SK-N-SH treated with all-trans-retinoic acid at 6 μM for 48 hours (cell line): ENCODE measurements around the gene ADRA2B.
"Not testable (repeated sequence)": the region's sequence is repeated elsewhere in the genome, so short reads cannot be mapped to it uniquely, and the experiment has no call there.

Experiments
- ATAC-seq: fragments of 200-7000 bp; cut with Tn5 transposase; 3 replicates; pipeline ENCODE4 v1.9.1; 2020; ENCODE audit warnings: mild to moderate bottlenecking, moderate library complexity
- ARNTL ChIP-seq: fragments of 450-650 bp; formaldehyde crosslinking; IDR thresholded peaks from 2 replicates; pipeline ENCODE4 v1.5.0; 2020; ENCODE audit warnings: low read depth, mild to moderate bottlenecking, moderate library complexity, borderline replicate concordance
- BACH2 ChIP-seq: fragments of 250-450 bp; sonication (Bioruptor Pico); IDR thresholded peaks from 2 replicates; pipeline ENCODE4 v1.9.0; 2021; ENCODE audit warnings: mild to moderate bottlenecking, borderline replicate concordance
- ESRRG ChIP-seq: fragments of 250-450 bp; sonication (Bioruptor Pico); IDR thresholded peaks from 2 replicates; pipeline ENCODE4 v1.6.1; 2021; ENCODE audit warnings: mild to moderate bottlenecking
- GLIS3 ChIP-seq: fragments of 250-450 bp; sonication (Bioruptor Pico); IDR thresholded peaks from 2 replicates; pipeline ENCODE4 v1.5.0; 2020; ENCODE audit warnings: mild to moderate bottlenecking, moderate library complexity
- ISL1 ChIP-seq: fragments of 250-450 bp; sonication (Bioruptor Pico); IDR thresholded peaks from 2 replicates; pipeline ENCODE4 v2.1.2; 2022; ENCODE audit warnings: mild to moderate bottlenecking, moderate library complexity
- OSR1 ChIP-seq: fragments of 250-450 bp; sonication (Bioruptor Pico); IDR thresholded peaks from 2 replicates; pipeline ENCODE4 v1.8.0; 2022; ENCODE audit warnings: moderate library complexity, mild to moderate bottlenecking, inconsistent platforms
- PPARA ChIP-seq: fragments of 250-450 bp; sonication (Bioruptor Pico); IDR thresholded peaks from 2 replicates; pipeline ENCODE4 v1.5.0; 2020; ENCODE audit warnings: mild to moderate bottlenecking, borderline replicate concordance
- TCF4 ChIP-seq: fragments of 250-450 bp; sonication (Bioruptor Pico); IDR thresholded peaks from 2 replicates; pipeline ENCODE4 v1.8.0; 2021; ENCODE audit warnings: mild to moderate bottlenecking, moderate library complexity, borderline replicate concordance
- TOX ChIP-seq: fragments of 250-450 bp; sonication (Bioruptor Pico); IDR thresholded peaks from 2 replicates; pipeline ENCODE4 v1.8.0; 2021; ENCODE audit warnings: mild to moderate bottlenecking, moderate library complexity, borderline replicate concordance
- ZC3H10 ChIP-seq: fragments of 250-450 bp; sonication (Bioruptor Pico); IDR thresholded peaks from 2 replicates; pipeline ENCODE4 v1.5.1; 2021; ENCODE audit warnings: mild to moderate bottlenecking, moderate library complexity
- ZFP3 ChIP-seq: fragments of 250-450 bp; sonication (Bioruptor Pico); IDR thresholded peaks from 2 replicates; pipeline ENCODE4 v1.5.0; 2020; ENCODE audit warnings: mild to moderate bottlenecking, moderate library complexity
- ZNF565 ChIP-seq: fragments of 450-650 bp; formaldehyde crosslinking; conservative IDR thresholded peaks from 2 replicates; pipeline ENCODE4 v1.5.0; 2020; ENCODE audit warnings: low read depth, mild to moderate bottlenecking, moderate library complexity
- ZNF8 ChIP-seq: fragments of 450-650 bp; formaldehyde crosslinking; IDR thresholded peaks from 2 replicates; pipeline ENCODE4 v1.5.0; 2020; ENCODE audit warnings: mild to moderate bottlenecking, moderate library complexity
- TF ChIP-seq, protein P1 (sequence below): fragments of 250-450 bp; sonication (Bioruptor Pico); IDR thresholded peaks from 2 replicates; pipeline ENCODE4 v1.8.0; 2021; ENCODE audit warnings: low read depth, mild to moderate bottlenecking, moderate library complexity, borderline replicate concordance
- TF ChIP-seq, protein P2 (sequence below): fragments of 250-450 bp; sonication (Bioruptor Pico); IDR thresholded peaks from 2 replicates; pipeline ENCODE4 v1.5.0; 2020; ENCODE audit warnings: mild to moderate bottlenecking, moderate library complexity
- TF ChIP-seq, protein P3 (sequence below): fragments of 250-450 bp; sonication (Bioruptor Pico); IDR thresholded peaks from 2 replicates; pipeline ENCODE4 v1.5.1; 2021; ENCODE audit warnings: mild to moderate bottlenecking, moderate library complexity

ADRA2B gene

DNA sequence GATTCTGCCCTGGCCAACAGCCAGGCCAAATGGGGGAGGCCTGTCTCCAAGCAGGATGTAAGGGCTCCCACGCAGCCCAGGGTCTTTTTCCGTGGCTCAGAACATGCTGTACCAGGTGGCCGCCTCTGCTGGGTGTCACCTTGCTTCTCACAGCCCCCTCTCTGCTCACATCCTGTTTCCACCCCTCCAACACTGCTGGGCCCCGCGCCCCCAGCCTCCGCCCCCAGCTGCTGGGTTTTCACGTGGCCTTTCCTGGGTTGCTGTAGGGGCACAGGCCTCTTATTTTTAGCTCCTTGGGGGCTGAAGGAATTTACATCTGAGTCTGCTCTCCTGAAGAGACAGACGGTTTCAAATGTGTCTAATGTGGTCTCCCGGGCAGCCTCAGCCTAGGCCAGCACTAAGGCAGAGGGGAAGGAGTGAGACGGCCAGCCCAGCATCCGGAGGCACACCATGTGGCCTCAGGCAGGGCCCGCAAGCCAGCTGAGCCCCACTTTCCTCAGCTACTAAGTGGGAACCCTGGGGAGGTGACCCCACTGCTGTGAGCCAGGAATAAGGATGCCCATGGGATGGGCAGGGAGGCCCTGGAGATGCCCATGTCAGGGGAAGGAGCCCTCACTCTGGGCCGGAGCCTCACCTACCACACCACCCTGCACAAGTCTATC, 47.5 kb upstream of the ADRA2B start:
- TF ChIP-seq ZNF8 (CRISPR knock-in tag) (no peak), ARNTL (CRISPR knock-in tag) (no peak)
- ATAC-seq = no peak

DNA sequence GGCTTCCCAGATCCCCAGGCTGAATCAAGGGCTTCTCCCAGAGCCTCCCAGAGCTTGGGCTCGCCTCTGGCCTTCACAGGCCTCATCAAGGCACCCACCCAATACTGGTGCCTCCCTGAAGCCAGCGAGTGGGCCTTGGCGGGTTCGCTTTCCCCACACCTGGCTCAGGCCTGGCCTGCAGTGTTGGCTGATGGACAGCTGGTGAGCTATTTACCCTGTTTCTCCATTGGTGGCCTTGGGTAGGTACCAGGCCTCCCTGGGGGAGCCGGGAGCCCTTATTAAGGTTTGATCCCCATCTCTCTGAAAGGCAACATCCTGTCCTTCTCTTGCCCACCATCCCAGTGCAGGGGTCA, 47.0 kb upstream of the ADRA2B start:
- no peak for ATAC-seq
- no peak for TF ChIP-seq TCF4 (CRISPR knock-in tag)
- TF ChIP-seq TOX = no peak
- TF ChIP-seq, protein P1, sequence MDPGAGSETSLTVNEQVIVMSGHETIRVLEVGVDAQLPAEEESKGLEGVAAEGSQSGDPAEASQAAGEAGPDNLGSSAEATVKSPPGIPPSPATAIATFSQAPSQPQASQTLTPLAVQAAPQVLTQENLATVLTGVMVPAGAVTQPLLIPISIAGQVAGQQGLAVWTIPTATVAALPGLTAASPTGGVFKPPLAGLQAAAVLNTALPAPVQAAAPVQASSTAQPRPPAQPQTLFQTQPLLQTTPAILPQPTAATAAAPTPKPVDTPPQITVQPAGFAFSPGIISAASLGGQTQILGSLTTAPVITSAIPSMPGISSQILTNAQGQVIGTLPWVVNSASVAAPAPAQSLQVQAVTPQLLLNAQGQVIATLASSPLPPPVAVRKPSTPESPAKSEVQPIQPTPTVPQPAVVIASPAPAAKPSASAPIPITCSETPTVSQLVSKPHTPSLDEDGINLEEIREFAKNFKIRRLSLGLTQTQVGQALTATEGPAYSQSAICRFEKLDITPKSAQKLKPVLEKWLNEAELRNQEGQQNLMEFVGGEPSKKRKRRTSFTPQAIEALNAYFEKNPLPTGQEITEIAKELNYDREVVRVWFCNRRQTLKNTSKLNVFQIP (CRISPR knock-in tag) = no peak
- TF ChIP-seq OSR1 = no peak

DNA sequence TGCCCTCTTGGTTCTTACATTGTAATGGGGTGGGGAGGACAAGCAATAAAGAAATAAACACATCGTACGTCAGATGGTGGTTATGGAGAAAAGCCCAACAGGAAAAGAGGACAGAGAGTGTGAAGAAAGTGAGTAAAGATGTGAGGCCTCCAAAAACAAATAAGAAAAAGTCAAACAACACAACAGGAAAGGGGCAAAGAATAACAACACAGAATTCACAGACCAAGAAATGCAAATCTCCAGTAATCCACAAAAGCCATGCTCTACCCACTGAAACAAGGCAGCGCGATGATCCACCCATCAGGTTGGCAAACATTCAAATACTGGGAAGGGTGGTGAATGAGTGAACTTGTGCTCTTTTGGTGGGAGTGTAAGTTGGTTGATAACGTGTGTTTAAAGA, 45.5 kb upstream of the ADRA2B start:
- no peak for TF ChIP-seq ARNTL (CRISPR knock-in tag)
- ATAC-seq = no peak

DNA sequence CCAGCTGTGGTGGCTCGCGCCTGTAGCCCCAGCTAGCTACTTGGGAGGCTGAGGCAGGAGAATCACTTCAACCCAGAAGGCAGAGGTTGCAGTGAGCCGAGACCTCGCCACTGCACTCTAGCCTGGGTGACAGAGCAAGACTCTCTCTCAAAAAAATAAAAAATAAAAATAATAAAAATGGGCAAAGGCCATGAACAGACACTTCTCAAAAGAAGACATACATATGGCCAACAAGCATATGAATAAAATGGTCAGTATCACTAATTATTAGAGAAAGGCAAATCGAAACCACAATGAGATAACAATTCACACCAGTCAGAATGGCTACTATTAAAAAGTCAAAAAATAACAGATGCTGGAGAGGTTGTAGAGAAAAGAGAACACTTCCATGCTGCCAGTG, 44.0 kb upstream of the ADRA2B start:
- not testable (repeated sequence) for ATAC-seq

DNA sequence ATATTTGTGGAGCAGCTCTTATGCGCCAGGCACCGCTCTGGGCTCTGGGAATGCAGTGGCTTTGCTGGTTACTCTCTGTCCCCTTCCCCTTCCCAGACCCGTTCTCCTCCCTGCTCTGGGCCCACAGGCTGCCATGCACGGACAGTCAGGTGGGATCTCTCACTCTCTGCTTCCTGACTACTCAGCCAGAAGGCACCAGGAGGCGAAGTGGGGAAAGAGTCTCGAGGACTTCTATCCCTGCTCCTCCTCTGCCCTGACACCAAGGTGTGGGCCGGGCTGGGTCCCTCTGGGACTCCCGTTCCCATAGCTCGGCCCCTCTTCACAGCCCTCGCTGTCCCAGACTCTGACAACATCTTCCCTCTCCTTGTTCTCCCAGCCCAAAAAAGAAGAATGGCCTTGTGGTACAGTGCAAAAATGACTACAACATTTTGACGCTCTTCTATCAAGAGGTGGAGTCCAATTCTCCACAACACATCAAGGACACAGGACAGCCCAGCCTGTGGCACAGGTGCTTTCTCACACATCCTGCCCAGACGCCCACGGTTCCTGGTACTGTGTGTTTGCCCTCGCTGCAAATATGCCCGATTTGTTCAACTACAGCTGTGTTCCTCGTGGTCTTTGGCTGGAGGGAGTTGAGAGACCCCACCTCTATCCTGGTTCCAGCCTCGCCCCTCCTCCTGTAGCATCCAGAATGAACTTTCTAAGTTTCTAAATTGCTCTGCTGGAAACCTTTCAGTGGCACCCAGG, 42.9 kb upstream of the ADRA2B start:
- ATAC-seq = no peak
- TF ChIP-seq BACH2 = no peak
- no peak for TF ChIP-seq ZFP3 (CRISPR knock-in tag)
- no peak for TF ChIP-seq ISL1 (CRISPR knock-in tag)
- no peak for TF ChIP-seq ZNF565
- TF ChIP-seq TOX = no peak
- TF ChIP-seq OSR1 = no peak
- no peak for TF ChIP-seq ESRRG (CRISPR knock-in tag)
- TF ChIP-seq PPARA (CRISPR knock-in tag) = no peak

DNA sequence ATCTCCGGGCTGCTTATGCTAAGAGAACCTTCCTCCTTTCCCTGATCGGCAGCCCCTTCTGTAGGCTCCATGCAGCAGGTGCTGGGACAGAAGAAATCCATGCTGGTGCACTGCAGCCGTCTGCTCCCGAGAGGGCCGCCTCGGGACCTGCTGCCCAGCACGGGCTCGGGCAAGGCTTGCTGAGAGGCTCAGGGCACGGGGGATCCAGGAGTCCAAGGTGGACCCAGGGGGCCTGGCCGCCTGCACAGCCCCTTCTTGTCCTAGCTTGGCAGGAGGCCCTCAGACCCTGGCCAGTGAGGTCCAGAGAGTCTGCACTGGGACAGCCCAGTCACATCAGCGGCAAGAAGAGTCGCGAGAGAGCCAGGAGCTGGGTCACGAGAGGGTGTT, 42.2 kb upstream of the ADRA2B start:
- TF ChIP-seq, protein P2, sequence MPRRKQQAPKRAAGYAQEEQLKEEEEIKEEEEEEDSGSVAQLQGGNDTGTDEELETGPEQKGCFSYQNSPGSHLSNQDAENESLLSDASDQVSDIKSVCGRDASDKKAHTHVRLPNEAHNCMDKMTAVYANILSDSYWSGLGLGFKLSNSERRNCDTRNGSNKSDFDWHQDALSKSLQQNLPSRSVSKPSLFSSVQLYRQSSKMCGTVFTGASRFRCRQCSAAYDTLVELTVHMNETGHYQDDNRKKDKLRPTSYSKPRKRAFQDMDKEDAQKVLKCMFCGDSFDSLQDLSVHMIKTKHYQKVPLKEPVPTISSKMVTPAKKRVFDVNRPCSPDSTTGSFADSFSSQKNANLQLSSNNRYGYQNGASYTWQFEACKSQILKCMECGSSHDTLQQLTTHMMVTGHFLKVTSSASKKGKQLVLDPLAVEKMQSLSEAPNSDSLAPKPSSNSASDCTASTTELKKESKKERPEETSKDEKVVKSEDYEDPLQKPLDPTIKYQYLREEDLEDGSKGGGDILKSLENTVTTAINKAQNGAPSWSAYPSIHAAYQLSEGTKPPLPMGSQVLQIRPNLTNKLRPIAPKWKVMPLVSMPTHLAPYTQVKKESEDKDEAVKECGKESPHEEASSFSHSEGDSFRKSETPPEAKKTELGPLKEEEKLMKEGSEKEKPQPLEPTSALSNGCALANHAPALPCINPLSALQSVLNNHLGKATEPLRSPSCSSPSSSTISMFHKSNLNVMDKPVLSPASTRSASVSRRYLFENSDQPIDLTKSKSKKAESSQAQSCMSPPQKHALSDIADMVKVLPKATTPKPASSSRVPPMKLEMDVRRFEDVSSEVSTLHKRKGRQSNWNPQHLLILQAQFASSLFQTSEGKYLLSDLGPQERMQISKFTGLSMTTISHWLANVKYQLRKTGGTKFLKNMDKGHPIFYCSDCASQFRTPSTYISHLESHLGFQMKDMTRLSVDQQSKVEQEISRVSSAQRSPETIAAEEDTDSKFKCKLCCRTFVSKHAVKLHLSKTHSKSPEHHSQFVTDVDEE = no peak
- no peak for TF ChIP-seq ZC3H10 (CRISPR knock-in tag)
- TF ChIP-seq, protein P3, sequence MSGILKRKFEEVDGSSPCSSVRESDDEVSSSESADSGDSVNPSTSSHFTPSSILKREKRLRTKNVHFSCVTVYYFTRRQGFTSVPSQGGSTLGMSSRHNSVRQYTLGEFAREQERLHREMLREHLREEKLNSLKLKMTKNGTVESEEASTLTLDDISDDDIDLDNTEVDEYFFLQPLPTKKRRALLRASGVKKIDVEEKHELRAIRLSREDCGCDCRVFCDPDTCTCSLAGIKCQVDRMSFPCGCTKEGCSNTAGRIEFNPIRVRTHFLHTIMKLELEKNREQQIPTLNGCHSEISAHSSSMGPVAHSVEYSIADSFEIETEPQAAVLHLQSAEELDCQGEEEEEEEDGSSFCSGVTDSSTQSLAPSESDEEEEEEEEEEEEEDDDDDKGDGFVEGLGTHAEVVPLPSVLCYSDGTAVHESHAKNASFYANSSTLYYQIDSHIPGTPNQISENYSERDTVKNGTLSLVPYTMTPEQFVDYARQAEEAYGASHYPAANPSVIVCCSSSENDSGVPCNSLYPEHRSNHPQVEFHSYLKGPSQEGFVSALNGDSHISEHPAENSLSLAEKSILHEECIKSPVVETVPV (CRISPR knock-in tag) = no peak
- TF ChIP-seq, protein P1 (CRISPR knock-in tag) = no peak
- TF ChIP-seq PPARA (CRISPR knock-in tag) = no peak
- no peak for TF ChIP-seq ISL1 (CRISPR knock-in tag)
- no peak for TF ChIP-seq GLIS3 (CRISPR knock-in tag)
- TF ChIP-seq ZFP3 (CRISPR knock-in tag) = no peak

More for the DNA sequence above, 42.2 kb upstream of the ADRA2B start:
- ATAC-seq = no peak
